NCI-H1105 treated with DMSO at 0.1 percent for 48 hours (cell line): ENCODE results near the gene CARMIL1.

Experiments
- DNase-seq: peaks from one replicate; lab custom pipeline; 2025; lab: John Stamatoyannopoulos, UW

The CARMIL1 gene

DNA sequence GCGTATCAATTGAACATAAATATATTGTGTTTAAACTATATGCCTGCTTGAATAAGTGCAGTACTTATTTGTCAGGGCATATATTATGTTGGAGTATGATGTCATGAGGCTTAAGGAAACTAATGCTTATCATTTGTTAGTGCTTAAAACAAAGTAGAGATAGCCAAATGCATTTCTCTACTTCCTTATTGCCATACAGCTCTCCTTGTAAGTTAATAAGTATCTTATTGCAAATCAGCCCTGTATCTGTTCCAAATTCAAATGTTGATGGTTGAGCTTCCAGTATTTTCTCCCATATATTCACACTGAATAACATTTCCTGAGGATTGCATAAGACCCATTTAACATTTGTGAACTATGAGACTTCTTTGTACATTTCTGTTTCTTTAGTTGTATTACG is 57.8 kb downstream of the CARMIL1 start:
- DNase-seq = no peak

DNA sequence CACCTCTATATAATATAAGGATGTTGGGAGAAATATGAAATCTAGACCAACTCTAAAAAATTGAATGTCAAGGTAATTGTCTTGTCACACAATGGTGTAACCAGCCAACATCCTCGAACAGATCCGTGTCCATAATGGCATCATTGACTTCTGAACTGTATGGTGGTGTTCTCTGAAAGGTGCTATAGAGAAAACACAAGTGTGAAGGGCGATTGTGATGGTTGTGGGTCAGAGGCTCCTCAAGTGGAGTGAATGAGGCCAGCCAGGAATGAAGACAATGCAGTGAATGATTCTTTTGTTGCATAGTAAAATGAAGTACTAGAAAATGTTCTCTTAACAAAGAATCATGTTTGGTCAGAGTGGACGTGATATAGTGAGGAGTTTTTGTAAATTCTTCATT is 58.3 kb downstream of the CARMIL1 start:
- no peak for DNase-seq

DNA sequence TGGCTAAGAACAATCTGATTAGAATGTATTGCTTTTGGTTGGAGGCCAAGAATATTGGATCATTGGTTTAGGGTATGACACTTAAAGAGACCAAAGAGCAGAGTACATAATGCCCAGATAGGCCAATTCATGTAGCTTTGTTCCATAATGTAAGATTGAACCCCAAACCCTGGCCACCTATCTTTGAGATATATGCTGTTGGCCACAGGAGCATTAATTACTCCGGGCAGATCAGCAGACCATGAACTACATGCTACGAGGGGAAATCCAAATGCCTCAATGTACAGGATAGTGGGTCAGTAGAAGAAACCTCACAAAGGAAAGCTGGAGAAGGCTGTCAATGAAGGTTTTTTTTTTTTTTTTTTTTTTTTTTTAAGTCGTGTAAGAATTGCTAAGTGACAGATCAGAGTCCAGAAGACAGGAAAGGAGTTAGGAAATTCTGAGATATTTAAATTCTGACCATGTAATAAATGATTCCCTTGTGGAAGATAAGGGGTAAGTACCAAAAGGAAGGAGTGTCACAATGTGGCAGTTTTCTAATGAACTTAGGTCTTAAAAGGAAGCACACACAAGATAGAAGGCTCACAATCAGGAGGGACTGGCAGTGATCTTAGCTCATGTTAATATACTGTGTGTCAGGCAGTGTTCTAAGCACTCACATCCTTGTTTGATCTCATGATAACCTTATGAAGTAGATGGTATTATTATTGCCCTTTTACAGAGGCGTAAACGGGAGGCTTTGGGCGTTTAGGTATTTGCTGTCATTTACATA is 61.4 kb downstream of the CARMIL1 start:
- no peak for DNase-seq

DNA sequence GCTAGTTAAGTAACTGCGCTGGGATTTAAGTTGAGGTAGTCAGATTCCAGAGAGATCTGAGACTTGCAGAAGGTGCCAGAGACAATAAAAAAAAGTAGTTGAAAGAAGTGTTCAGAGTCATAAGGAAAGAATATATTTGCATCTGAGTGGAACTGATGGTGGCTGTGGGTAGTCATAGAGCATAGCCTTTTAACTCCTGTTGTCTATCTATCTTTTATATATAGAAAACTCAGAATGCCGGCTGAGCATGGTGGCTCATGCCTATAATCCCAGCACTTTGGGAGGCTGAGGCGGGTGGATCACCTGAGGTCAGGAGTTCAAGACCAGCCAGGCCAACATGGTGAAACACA is 62.0 kb downstream of the CARMIL1 start:
- DNase-seq = no peak

DNA sequence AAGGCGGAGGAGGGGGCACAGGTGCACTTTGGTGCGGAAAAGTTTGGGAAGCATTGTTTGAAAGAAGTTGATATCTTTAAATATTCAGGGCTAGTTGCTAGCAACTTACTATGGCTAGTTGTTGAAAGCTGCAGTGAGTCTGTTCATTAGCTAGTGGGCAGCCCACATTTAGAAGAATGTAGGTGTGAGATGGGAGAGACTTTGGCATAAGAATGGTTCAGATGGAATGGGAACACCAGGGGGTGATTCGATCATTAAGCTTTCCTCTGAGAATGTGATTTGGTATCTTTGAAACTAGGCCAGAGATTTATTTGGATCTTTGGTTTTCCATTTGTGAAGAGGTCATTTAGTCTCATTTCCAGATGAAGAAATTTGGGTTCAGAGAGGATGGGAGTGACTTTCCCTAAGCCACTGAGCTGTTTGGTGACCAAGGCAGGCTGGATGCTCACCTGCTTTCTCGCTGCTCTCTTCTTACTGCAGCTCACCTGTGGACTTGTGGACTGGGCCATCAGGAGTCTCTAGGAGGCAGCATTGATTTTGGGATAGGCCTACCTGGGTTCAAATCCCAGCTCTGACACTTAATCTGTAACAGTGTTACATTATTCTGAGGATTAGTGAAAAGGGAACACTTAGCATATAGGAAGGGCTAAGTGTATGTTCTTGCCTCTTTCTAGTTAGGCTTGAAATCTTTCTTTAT is 62.9 kb downstream of the CARMIL1 start:
- DNase-seq = no peak

DNA sequence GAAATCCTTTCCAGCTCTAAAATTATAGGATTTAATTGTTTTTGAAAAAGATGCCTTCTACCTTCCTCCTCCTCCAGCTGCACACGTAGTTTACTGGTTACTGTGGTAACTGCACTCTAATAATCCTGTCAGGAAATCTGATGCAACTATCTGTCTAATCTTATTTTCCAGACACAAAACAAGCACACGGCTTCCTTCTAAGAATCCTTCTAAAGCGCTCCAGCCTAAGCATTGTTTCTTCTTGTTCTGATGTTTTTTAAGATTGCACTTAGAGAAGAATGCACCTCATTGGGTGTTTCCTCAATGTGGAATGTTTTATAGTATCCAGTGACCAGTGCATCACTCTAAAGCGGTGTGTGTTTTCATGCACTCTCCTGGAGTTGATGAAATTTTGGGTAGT is 63.6 kb downstream of the CARMIL1 start:
- no peak for DNase-seq

DNA sequence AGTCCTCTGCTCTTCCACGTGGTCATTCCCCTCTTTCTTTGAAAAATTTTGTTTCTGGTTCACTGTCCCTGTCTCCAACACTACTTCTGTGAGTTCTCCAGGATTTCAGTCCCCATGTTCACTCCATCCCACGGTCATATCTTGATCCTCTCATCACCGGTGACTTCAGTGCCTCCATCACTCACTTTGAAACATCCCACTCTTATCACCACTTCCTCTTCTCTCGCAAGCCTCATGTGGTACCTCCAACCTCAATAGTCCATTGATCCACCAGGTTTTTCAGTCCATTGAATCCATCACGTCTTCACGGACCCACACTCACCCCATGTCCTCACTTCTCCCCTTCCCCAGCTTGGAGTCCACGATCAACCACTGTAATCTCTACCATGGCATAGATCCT is 64.8 kb downstream of the CARMIL1 start:
- no peak for DNase-seq

DNA sequence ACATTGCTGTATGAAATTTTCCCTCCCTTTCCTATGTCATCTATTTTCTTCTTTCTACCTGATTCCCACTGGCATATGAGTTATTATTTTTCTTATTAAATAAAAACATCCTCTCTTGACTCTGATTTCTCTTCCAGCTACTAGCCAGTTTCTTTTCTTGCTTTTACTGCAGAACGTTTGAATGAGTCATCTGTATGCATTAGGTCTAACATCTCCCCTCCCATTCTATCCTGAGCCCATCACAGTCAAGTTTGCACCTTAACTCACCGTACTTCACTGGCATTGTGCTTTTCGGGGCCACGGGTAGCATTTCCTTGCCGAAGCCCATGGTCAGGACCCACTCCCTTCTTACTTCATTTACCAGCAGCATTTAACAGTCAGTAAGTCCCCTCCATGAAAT is 65.7 kb downstream of the CARMIL1 start:
- no peak for DNase-seq

DNA sequence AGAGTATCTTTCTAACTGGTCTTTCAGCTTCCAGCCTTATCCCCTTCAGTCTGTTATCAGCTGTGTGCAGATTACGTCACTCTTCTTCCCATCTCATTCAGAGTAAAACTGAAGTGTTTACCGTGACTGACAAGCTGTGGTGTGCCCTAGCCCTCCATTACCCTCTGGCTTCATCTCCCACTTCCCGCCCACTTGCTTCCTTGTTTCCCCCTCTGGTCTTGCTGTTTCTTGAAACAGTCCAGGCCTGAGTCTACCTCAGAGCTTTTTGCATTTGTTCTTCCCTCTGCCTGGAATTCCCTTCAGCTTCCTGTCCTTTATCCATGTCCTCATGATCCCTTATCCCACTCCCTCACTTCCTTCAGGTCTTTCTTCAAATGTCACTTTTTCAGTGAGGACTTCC is 66.9 kb downstream of the CARMIL1 start:
- no peak for DNase-seq

DNA sequence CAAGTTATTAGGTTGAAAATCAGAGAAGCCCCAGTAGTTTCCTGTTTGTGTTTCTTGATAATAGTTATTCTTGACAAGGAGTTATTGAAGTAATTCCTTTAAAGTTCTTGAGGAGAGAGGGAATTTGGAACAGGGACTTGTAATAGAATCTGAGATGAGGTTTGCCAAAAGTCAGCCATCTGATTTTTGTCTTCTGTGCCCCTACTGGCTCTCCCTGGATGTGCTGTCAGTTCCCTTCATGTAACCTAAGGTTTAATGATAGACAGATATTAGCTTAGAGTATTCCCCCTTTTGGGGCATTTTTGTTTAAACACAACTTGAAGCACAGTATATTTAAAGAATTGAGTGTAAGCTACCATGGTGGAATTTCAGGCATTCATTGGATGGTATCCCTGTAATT is 71.4 kb downstream of the CARMIL1 start:
- no peak for DNase-seq

DNA sequence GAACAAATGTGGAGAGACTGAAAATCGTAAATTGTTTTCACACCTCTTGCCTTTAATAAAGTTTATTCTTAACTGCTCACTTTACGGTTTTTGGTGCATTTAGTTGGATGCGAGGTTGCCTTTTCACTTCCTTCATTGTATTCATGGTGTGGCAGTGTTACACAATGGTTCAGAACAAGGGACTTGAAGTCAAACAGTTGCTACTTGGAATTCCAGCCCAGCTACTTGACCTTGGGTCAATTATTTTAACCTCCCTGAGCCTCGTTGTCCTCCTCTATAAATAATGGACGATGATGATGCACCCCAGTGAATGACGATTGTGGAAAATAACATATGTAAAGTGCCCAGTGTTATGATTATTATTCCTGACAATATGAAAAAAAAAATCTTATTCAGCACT is 72.3 kb downstream of the CARMIL1 start:
- DNase-seq = no peak

DNA sequence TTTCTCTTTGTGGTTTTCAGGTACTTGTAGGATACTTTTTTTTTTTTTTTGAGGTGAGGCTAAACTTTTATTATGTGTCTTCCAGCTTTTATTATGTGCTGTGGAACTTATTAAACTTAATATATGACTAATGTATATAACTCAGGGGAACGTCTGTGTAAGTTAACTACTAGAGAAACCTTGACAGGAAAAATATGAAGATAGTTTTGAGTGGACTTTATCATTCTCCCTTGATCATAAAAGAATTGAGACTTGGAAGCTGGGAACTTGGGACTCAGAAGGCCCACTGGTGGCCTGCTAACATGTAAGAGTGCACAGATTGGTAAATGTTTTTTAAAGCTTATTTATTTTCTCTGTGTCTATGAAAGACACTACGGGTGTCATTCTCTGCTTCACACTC is 73.1 kb downstream of the CARMIL1 start:
- DNase-seq = no peak

DNA sequence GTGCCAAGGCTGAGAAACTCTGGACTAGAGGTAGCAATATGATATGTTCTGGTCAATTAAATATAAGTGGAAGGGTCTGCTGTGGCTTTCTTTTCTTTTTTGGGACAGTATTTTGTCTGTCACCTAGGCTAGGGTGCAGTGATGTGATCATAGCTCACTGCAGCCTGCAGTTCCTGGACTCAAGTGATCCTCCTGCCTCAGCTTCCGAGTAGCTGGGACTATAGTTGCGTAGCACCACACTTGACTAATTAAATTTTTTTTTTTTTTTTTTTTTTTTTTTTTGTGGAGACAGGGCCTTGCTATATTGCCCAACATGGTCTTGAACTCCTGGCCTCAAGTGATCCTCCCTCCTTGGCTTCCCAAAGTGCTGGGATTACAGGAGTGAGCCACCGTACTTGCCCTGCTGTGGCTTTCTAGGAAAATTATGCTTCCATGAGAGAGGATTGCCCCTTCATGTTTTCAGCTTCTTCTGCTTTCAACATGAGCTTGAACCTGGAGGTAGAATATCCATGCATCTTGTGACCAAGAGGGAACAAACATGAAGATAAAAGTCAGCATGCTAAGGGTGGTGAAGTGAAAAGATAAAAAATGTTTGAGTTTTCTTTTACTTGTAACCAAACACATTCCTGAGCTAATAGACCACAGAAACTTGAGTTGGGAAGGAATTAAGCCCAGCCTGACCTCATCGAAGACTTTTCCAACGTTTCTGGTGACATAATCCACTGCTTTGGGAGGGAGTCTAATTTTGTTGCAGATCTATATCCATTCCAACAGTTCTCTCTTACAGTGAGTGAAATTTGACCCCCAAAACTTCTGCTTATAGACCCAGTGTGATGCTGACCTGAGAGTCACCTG is 75.1 kb downstream of the CARMIL1 start:
- no peak for DNase-seq

DNA sequence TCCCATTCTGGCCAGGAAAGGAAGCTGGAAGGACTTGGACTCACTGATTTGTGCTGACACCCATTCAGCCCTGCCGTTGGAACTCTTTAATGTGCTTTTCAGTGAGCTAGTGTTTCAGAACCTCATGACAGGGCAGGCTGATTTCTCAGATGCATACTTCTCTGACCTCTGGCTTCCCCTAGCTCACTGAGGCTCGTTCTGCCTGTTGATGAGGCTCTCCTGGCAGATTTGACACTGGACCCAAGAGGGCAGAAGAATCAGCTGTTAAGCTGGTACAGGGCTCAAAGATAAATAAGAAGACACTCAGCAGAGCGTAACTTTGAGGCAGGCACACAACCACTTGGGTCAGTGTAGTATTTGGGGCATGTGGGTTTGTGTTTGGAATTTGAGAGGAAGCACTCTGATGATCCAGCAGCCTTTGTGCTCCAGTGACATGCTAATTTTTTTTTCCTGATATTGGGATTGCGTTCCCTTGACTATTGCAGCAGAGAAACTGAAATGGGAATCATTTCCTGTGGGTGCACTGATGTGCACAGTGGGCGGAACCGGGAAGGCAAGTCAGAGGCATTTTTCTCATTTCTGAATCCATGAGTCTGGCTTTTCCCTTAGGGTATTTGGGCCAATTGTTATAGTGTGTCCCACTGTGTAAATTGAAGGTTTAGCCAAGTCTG is 80.2 kb downstream of the CARMIL1 start:
- no peak for DNase-seq

DNA sequence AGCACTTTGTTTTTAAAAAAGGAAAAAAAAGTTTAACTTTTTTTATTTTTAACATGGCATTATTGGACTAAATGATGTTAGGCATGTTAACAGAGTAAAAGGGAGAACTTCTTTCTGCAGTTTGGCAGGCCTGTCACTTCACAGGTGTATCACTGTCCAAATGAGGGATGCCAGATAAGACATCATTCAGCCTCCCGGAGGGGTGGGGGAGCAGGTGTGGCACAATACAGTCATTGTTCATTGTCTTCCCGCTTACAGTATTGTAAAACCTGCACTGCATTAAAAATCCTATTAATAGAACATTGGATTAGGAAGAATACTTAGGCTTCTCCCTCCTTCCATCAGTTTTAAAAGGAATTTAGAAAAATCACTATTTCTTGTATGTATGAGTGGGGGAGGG is 80.7 kb downstream of the CARMIL1 start:
- DNase-seq = peak; percentile 10

DNA sequence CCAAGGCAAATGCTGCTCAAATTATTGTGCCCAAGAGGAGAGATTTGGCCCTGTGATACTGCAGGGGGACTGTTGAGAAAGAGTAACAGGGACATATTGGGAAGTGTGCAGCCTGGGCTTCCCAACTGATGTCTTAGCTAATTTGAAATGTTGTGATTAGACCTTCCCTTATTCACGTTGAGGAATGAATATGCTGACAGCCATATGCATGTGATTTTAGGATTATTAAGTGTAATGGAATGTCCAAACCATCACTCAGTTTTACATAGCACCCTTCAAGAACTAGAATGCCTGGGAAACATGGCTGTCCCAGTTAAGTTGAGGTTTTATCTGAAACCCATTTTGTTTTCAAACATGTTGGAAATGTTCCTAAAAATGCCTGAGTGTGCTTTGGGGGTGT is 81.4 kb downstream of the CARMIL1 start:
- no peak for DNase-seq

DNA sequence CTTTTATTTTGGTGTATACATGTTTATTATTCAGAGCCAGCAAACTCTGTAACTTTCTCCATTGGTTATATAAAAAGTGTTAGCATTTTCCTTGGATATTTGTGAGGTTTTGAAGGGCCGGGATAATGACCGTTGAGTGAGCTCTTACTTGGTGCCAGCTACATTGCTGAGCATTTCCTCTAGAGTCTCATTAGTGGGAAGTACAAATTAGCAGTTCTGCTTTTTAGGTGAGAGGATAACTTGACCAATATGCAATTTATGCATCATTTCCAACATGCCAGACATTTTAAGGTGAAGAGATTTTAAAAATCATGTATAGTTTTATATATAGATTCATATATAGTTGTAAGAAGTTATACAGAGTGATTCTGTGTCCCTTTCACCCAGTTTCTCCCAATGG is 84.3 kb downstream of the CARMIL1 start:
- DNase-seq = no peak

DNA sequence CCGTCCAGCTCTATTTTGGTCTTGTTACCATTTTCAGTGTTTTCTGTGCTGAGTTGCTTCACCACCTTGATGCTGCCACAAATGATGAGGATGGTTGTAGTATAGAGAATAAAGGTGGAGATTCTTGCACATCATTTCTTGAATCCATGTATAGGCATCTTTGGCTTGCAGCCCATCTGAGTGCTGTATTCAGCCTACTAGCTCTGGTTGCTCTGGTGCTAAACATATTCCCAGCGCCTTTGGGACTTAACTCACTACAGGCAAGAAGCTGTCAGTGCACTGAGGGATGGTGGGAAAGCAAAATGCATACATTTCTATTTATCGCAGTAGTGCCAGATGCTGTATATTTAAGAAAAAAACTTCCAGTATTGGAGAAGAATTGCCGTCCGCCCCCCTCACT is 86.0 kb downstream of the CARMIL1 start:
- no peak for DNase-seq

DNA sequence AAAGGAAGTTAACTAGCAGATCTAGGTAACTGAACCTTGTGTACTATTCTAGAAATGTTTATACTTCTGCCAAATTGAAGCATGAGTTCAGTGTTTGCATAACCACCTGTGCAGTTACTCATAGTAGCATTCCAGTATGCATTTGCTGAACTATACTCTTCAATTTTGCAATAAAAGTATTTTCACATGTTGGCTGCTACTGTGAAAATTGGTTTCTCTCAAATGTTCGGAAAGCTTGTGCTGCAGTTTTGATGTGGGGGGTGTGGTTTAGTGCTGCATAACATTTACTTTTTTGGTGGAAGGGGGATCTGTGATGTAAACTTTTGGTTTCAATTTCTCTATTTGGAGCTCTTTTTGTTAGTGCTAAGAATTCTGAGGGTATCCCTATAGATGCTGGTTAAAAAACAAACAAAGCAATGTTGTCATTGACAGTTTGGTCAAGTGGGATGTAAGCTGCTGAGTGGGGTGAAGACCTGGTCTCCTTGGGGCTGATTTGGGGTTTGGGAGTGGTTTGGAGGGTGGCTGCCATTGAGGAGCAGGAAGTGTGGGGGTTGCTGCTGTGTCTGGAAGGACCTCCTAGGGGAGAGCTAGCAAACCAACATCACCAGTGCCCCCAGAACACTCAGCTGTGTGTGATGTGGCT is 87.8 kb downstream of the CARMIL1 start:
- DNase-seq = no peak

DNA sequence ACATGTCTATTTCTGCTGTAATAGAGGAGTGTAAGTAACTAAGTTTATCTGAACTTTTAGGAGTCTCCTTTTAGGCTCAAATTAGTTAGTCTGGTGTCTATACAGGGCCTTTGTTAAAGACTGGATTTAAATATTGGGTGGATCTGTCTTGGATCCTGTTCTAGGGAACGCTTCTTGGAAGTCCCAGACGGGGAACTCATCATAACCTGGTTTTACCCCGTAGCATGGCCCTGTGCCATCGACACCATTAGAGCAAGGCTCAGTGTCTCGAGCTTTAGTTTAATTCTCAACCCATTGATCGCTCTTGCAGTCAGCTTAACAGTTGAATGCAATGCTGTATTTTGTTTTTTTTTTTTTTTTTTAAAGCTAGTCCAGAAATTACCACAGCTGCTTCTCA is 89.9 kb downstream of the CARMIL1 start:
- peak; percentile 83 for DNase-seq

DNA sequence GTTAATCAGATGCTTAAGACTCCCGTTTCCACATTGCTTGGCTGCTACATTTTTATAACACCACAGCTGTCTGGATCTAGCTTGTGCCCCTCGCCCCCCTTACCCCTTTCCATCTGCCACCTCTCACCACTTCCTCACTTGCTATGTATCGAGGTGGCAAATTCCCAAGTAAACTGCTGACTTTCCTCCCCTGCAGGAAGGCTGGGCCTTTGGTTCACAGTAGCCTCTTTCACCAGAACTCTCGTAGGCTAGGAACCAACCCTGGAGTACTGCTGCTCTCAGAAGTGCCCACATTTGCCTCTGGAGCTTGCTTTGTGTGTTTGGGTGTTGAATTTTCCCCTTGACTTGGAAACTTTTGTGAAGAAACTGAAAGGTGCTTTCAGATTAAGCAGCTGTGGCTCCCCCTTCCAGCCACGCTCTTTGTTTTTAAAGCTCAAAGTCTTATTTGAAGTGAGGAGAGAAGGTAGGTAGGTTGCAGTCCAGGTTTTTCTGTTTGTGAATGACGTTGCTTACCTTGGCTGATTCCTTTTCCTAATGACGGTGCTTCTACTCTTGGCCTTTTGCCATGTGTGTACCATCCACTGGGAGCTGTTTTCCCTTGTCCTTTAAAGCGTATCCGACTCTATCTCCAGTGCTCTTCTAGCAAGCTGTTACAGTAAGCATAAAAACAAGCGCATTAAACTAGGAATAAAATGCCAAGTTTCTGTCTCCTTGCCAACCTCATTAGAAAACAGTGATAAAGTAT is 90.4 kb downstream of the CARMIL1 start:
- DNase-seq = peak; percentile 97
